GM12875 (cell line): Measurements from ENCODE around the gene SMAP1.

ENCODE experiments used
- H3K4me3 ChIP-seq: one replicate; pipeline ENCODE4 v1.5.1; 2011; ENCODE audit warnings: low read depth, low read length, control low read depth
- CTCF ChIP-seq: IDR thresholded peaks from 2 replicates; pipeline ENCODE4 v1.5.1; 2011; ENCODE audit warnings: low read depth, mild to moderate bottlenecking, control low read depth, inconsistent platforms, low read length, moderate library complexity, borderline replicate concordance; ENCODE audit not compliant: insufficient read depth

Gene SMAP1

GRCh38 chr6:70694371-70694770 is 26.7 kb downstream of the SMAP1 start:
- TF ChIP-seq CTCF = no peak

GRCh38 chr6:70700922-70701876 is 33.5 kb downstream of the SMAP1 start:
- H3K4me3 ChIP-seq = no peak overlapping the region
- no peak for TF ChIP-seq CTCF

More at GRCh38 chr6:70694371-70694770, 26.7 kb downstream of the SMAP1 start:
- no peak overlapping the region for H3K4me3 ChIP-seq

GRCh38 chr6:70705772-70706171 is 38.1 kb downstream of the SMAP1 start:
- no peak for TF ChIP-seq CTCF
- H3K4me3 ChIP-seq = no peak overlapping the region

- no peak overlapping the region for H3K4me3 ChIP-seq
- no peak for TF ChIP-seq CTCF
Measured at GRCh38 chr6:70706491-70707123, 38.9 kb downstream of the SMAP1 start.

GRCh38 chr6:70707893-70708292 is 40.2 kb downstream of the SMAP1 start:
- H3K4me3 ChIP-seq = no peak overlapping the region
- no peak for TF ChIP-seq CTCF

GRCh38 chr6:70708448-70708847 is 40.8 kb downstream of the SMAP1 start:
- no peak for TF ChIP-seq CTCF

More at GRCh38 chr6:70708448-70708847, 40.8 kb downstream of the SMAP1 start:
- H3K4me3 ChIP-seq = no peak overlapping the region
